ENCODE results near the gene MUSK.

Gene MUSK

DNA sequence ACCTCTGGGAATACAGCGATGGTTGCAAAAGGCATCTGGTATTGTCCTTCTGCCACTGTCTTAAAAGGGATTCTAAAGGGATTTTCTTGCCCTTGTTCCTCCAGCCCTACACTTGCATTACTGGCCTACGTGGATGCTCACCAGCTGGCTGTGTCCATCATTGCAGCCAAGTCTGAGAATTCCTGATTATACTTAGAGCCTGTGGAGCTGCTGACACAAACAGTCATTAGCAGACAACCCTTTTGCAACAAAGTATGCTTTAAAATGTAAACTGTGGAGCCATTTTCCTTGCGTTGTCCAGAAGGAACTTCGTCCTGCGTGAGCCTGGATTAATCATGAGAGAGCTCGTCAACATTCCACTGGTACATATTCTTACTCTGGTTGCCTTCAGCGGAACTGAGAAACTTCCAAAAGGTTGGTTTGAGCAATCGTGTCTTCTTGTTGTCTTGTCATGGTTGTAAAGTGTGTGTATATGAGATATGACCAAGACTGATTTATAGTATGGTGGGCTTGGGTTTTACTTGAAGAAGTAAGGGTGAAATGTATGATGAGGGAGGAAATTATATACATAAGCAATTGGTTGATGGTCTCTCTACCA is at the start of gene MUSK:
Gene MUSK, plus strand, starts transcription at position 222 of the 598 bp plus-strand sequence. Its CDS starts 114 bp downstream, at position 336.
- Histone ChIP-seq H3K4me3 (ENCODE audit: low read depth, low read length) (no peak within 1 kb of the TSS), H3K36me3 (ENCODE audit: control insufficient read depth, insufficient read depth, low read length) (no peaks in the 10 kb centered on the region), H3K27me3 (ENCODE audit: control insufficient read depth, insufficient read depth, low read length) (no peaks in the 10 kb centered on the region), H3K9ac (ENCODE audit: low read depth, low read length) (no peak within 1 kb of the TSS), H3K4me1 (ENCODE audit: control insufficient read depth, insufficient read depth, low read length) (no peaks in the 10 kb centered on the region), H3K27ac (ENCODE audit: low read depth, low read length) (no peak within 1 kb of the TSS), H3K9me3 (ENCODE audit: control insufficient read depth, insufficient read depth, low read length) (no peaks in the 10 kb centered on the region)

DNA sequence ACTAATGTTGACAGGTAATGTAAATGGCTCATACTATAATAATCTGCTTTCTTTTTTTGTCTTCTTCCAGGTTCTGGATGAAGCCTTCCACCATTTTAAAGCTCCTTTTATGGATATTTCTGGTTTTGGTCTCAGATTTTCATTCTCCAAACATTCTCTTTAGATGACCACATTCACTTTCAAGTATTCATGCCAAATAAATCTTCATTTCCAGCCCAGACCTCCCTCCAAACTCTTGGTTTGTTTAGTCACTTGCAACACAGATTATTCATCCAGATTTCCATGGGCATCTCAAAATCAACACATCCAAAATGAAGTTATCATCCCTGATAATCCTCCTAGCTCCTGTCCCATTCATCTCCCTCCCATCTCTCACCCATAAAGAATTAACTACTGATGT is 48.8 kb upstream of the MUSK start:
- H3K9ac ChIP-seq (ENCODE audit: low read depth, low read length), result no peak overlapping the region
- H3K4me3 ChIP-seq (ENCODE audit: low read depth, low read length), result no peak overlapping the region
- peaks cover 5% of the 10 kb centered on the region; the same call in 1 of the 2 replicates for H3K4me1 ChIP-seq (ENCODE audit: control insufficient read depth, insufficient read depth, low read length)
- no peaks in the 10 kb centered on the region for H3K27me3 ChIP-seq (ENCODE audit: control insufficient read depth, insufficient read depth, low read length)
- H3K9me3 ChIP-seq (ENCODE audit: control insufficient read depth, insufficient read depth, low read length), result no peaks in the 10 kb centered on the region
- H3K27ac ChIP-seq (ENCODE audit: low read depth, low read length), result no peak overlapping the region
- no peaks in the 10 kb centered on the region for H3K36me3 ChIP-seq (ENCODE audit: control insufficient read depth, insufficient read depth, low read length)

DNA sequence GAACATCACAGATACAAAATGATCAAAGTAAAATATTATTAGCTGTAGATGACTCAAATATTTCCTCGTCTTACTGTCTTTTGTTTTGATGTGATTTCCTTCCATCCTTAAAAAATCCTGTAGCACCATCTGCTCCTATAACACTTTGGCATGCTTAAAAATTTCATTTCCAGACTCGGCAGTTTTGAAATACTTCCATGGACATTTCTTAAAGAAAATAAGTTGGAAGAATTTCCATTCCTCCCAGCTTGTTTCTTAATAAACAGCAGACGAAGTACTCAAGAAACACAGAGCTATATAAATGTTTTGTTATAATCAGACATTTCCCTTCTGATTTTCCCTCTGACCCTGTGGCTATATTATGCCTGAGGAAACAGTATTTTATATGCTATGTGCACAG is 47.9 kb upstream of the MUSK start:
- Histone ChIP-seq H3K9me3 (ENCODE audit: control insufficient read depth, insufficient read depth, low read length) (no peaks in the 10 kb centered on the region), H3K36me3 (ENCODE audit: control insufficient read depth, insufficient read depth, low read length) (no peaks in the 10 kb centered on the region), H3K4me1 (ENCODE audit: control insufficient read depth, insufficient read depth, low read length) (peaks cover 5% of the 10 kb centered on the region; the same call in 1 of the 2 replicates), H3K9ac (ENCODE audit: low read depth, low read length) (no peak overlapping the region), H3K4me3 (ENCODE audit: low read depth, low read length) (no peak overlapping the region), H3K27ac (ENCODE audit: low read depth, low read length) (no peak overlapping the region), H3K27me3 (ENCODE audit: control insufficient read depth, insufficient read depth, low read length) (no peaks in the 10 kb centered on the region)

DNA sequence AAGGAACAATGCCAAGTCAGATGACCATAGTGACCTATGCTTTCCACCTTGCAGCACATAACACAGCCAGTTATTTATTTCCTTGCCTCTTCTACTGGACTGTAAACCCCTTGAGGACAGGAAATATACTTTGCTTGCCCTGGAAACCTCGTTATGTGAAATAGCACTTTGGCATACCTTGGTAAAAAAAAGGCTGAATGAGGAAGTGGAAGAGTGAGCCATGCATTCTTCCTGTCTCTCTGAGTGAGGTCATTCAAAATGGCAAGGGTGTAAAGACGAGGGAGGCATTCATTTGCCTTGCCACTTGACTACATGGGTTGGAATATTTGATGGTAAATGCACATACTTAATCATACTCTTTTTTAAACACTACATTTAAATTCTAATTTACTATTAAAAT is 46.2 kb upstream of the MUSK start:
- H3K4me1 ChIP-seq (ENCODE audit: control insufficient read depth, insufficient read depth, low read length), result peaks cover 12% of the 10 kb centered on the region; the same call in 1 of the 2 replicates
- H3K4me3 ChIP-seq (ENCODE audit: low read depth, low read length), result no peak overlapping the region
- no peaks in the 10 kb centered on the region for H3K27me3 ChIP-seq (ENCODE audit: control insufficient read depth, insufficient read depth, low read length)
- H3K27ac ChIP-seq (ENCODE audit: low read depth, low read length), result no peak overlapping the region
- H3K9ac ChIP-seq (ENCODE audit: low read depth, low read length), result no peak overlapping the region
- no peaks in the 10 kb centered on the region for H3K9me3 ChIP-seq (ENCODE audit: control insufficient read depth, insufficient read depth, low read length)
- no peaks in the 10 kb centered on the region for H3K36me3 ChIP-seq (ENCODE audit: control insufficient read depth, insufficient read depth, low read length)

DNA sequence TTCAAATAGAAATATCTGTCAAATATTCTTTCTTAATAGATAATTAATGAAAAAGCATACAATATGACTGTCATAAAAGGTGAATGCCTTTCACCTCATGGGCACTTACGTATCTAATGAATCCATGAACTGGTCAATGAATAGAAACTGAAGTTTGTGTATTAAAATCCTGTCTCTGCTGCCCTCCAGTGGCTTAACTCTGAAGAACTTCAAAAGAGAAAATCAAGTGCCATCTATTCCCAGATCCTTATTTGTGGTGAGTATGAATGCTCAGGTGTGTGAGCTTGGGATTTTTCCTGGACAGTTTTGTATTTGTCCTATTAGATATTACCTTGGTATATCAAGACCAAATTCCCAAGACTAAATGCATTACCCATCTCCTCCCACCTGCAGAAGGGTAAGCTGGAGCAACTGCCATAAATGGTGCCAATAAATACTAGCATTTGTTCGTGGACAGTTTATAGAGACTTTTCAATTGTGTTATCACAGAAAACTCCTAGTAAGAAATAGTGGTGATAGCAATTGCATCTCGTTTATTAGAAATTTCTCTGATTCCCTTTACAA is 45.0 kb upstream of the MUSK start:
- Histone ChIP-seq H3K9ac (ENCODE audit: low read depth, low read length) (no peak overlapping the region), H3K9me3 (ENCODE audit: control insufficient read depth, insufficient read depth, low read length) (no peaks in the 10 kb centered on the region), H3K4me1 (ENCODE audit: control insufficient read depth, insufficient read depth, low read length) (peaks cover 9% of the 10 kb centered on the region; the same call in 1 of the 2 replicates), H3K4me3 (ENCODE audit: low read depth, low read length) (no peak overlapping the region), H3K36me3 (ENCODE audit: control insufficient read depth, insufficient read depth, low read length) (no peaks in the 10 kb centered on the region), H3K27me3 (ENCODE audit: control insufficient read depth, insufficient read depth, low read length) (no peaks in the 10 kb centered on the region), H3K27ac (ENCODE audit: low read depth, low read length) (no peak overlapping the region)

DNA sequence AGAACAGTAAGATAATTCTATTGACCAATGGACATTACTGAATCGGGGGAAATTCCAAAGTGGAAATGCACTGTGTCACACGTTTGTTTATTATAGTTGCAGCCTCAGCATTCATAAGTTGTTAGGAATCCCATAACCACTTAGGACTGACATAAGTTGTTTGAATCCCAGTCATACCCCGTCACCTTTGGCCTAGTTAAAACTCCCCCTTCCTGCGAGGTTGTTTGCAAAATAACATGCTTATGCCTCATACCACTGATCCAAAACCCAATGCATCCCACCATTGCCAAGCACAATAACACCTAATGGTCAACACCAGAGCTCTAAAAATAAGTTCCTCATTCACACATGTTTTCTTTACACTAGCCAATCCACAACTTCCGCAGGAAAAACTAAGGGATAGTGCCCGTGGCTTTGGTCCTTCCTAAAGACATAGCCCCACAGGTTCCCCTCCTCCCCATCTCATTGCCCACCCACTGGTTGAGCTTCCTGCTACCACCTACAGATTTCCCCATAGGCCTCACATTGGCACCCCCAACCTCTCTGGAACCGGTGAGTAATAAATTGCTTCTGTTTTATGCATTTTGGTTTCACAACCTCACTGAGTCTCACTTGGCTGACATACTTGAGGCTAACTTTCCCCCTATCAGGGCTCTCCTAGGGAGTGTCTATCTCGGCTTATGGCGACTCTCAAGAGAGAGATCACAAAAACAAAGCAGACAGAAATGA is 42.3 kb upstream of the MUSK start:
- no peaks in the 10 kb centered on the region for H3K36me3 ChIP-seq (ENCODE audit: control insufficient read depth, insufficient read depth, low read length)
- H3K9ac ChIP-seq (ENCODE audit: low read depth, low read length), result no peak overlapping the region
- no peaks in the 10 kb centered on the region for H3K9me3 ChIP-seq (ENCODE audit: control insufficient read depth, insufficient read depth, low read length)
- peaks cover 9% of the 10 kb centered on the region; the same call in 1 of the 2 replicates for H3K4me1 ChIP-seq (ENCODE audit: control insufficient read depth, insufficient read depth, low read length)
- no peaks in the 10 kb centered on the region for H3K27me3 ChIP-seq (ENCODE audit: control insufficient read depth, insufficient read depth, low read length)
- no peak overlapping the region for H3K4me3 ChIP-seq (ENCODE audit: low read depth, low read length)
- H3K27ac ChIP-seq (ENCODE audit: low read depth, low read length), result no peak overlapping the region

DNA sequence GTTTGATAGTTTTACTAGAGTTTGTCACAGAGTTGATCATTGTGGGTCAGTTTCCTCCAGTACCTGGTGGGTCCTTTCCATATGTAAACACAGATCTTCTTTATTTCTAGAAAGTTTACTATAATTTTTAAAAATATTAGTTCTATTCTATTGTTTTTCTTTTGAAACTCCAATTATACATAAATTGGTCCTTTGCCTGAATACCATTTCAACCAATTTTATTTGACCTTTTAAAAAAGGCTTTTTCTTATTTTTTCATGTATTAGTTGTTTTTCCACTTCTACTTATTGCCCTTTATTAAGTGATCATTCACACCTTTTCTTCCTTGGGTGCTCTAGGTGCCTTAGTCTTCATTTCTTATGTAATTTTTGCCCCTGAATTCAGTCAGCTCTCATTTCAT is 33.0 kb upstream of the MUSK start:
- Histone ChIP-seq H3K4me3 (ENCODE audit: low read depth, low read length) (no peak overlapping the region), H3K27me3 (ENCODE audit: control insufficient read depth, insufficient read depth, low read length) (no peaks in the 10 kb centered on the region), H3K36me3 (ENCODE audit: control insufficient read depth, insufficient read depth, low read length) (no peaks in the 10 kb centered on the region), H3K9ac (ENCODE audit: low read depth, low read length) (no peak overlapping the region), H3K4me1 (ENCODE audit: control insufficient read depth, insufficient read depth, low read length) (no peaks in the 10 kb centered on the region), H3K9me3 (ENCODE audit: control insufficient read depth, insufficient read depth, low read length) (0 out of 2 replicates have a peak, but pooled peaks cover 6% of the 10 kb centered on the region), H3K27ac (ENCODE audit: low read depth, low read length) (no peak overlapping the region)

DNA sequence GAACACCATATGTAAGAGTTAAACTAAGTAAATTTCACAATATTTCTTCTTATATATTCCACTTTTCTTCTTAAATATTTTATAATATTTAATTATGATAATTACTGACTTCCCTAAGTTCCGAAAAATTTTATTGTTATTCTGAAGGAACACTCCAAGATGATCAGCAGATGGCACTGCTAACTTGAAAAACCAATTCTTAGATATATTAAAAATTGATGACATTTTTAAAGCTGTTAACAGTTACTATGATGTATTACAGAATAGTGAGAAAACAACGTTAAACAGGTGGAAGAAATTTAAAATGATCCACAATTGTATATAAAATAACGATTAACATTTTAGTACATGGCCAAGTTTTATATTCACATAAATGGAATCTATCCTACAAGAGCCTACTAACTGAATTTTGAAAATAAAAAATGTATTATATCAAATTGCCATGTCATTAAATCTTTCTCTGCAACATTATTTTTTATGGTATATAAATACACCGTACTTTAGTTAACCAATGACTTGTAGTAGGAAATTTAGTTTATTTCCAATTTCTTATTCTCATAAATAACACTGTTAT is 30.1 kb upstream of the MUSK start:
- Histone ChIP-seq H3K27ac (ENCODE audit: low read depth, low read length) (no peak overlapping the region), H3K4me3 (ENCODE audit: low read depth, low read length) (no peak overlapping the region), H3K36me3 (ENCODE audit: control insufficient read depth, insufficient read depth, low read length) (no peaks in the 10 kb centered on the region), H3K4me1 (ENCODE audit: control insufficient read depth, insufficient read depth, low read length) (no peaks in the 10 kb centered on the region), H3K9ac (ENCODE audit: low read depth, low read length) (no peak overlapping the region), H3K27me3 (ENCODE audit: control insufficient read depth, insufficient read depth, low read length) (no peaks in the 10 kb centered on the region), H3K9me3 (ENCODE audit: control insufficient read depth, insufficient read depth, low read length) (0 out of 2 replicates have a peak, but pooled peaks cover 6% of the 10 kb centered on the region)

GRCh38 chr9:110640736-110641135 is 27.9 kb upstream of the MUSK start:
- Histone ChIP-seq H3K9me3 (ENCODE audit: control insufficient read depth, insufficient read depth, low read length) (no peaks in the 10 kb centered on the region), H3K27me3 (ENCODE audit: control insufficient read depth, insufficient read depth, low read length) (no peaks in the 10 kb centered on the region), H3K4me3 (ENCODE audit: low read depth, low read length) (no peak overlapping the region), H3K36me3 (ENCODE audit: control insufficient read depth, insufficient read depth, low read length) (no peaks in the 10 kb centered on the region), H3K27ac (ENCODE audit: low read depth, low read length) (no peak overlapping the region), H3K4me1 (ENCODE audit: control insufficient read depth, insufficient read depth, low read length) (no peaks in the 10 kb centered on the region), H3K9ac (ENCODE audit: low read depth, low read length) (no peak overlapping the region)

- Histone ChIP-seq H3K27ac (ENCODE audit: low read depth, low read length) (no peak overlapping the region), H3K36me3 (ENCODE audit: control insufficient read depth, insufficient read depth, low read length) (no peaks in the 10 kb centered on the region), H3K4me3 (ENCODE audit: low read depth, low read length) (no peak overlapping the region), H3K4me1 (ENCODE audit: control insufficient read depth, insufficient read depth, low read length) (no peaks in the 10 kb centered on the region), H3K9me3 (ENCODE audit: control insufficient read depth, insufficient read depth, low read length) (no peaks in the 10 kb centered on the region), H3K9ac (ENCODE audit: low read depth, low read length) (no peak overlapping the region), H3K27me3 (ENCODE audit: control insufficient read depth, insufficient read depth, low read length) (no peaks in the 10 kb centered on the region)
Observed at GRCh38 chr9:110641293-110641692, 27.3 kb upstream of the MUSK start.

DNA sequence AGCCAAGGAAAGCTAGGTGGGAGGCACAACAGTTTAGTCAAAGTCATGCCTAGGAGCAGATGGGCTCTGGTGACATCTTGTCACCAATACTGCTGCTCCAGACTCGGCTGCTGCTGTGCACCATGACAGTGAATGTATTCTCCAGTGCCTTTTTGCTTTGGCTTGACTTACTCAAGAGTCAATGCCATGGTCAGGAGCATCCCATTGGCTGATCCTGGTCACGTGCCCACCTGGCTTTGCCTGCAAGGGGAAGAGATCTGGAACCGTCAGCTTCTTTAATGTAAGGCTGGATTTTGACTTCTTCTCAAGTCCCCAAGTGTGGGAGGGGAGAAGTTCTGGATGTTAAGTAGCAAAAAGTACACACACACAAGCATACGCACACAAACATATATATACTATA is 19.9 kb upstream of the MUSK start:
- H3K4me3 ChIP-seq (ENCODE audit: low read depth, low read length), result no peak overlapping the region
- H3K27me3 ChIP-seq (ENCODE audit: control insufficient read depth, insufficient read depth, low read length), result no peaks in the 10 kb centered on the region
- no peak overlapping the region for H3K9ac ChIP-seq (ENCODE audit: low read depth, low read length)
- no peaks in the 10 kb centered on the region for H3K4me1 ChIP-seq (ENCODE audit: control insufficient read depth, insufficient read depth, low read length)
- no peaks in the 10 kb centered on the region for H3K9me3 ChIP-seq (ENCODE audit: control insufficient read depth, insufficient read depth, low read length)
- H3K36me3 ChIP-seq (ENCODE audit: control insufficient read depth, insufficient read depth, low read length), result no peaks in the 10 kb centered on the region
- no peak overlapping the region for H3K27ac ChIP-seq (ENCODE audit: low read depth, low read length)

Measured in HUES48 (cell line).